Measurements from ENCODE around the gene SEC61G. TPM values are rescaled to one million over a fixed set of nuclear protein-coding genes. Genes with fewer than 3 reads are reported as not detected.

The SEC61G gene
- total RNA-seq, 2 experiments from 2014 or later, result 171 to 181 TPM

GRCh38 chr7:54773472-54774399, 14.7 kb upstream of the SEC61G start:
- ChIA-PET CTCF (interaction anchor here (0.7 to 2.3 kb wide), 9 partner anchors 10 to 496 kb away, joined by 3 to 24 read pairs (median 4); no protein-coding TSS in a partner anchor), POLR2A (no interaction called here)

GRCh38 chr7:54769203-54769602, 10.2 kb upstream of the SEC61G start:
- POLR2A ChIA-PET, result no interaction called here
- CTCF ChIA-PET, result no interaction called here

GRCh38 chr7:54764861-54765260, 5.8 kb upstream of the SEC61G start:
- POLR2A ChIA-PET, result no interaction called here
- CTCF ChIA-PET, result interaction anchor here (0.9 to 1.4 kb wide), 2 partner anchors 9 to 500 kb away, joined by 3 read pairs; no protein-coding TSS in a partner anchor

- CTCF ChIA-PET, result no interaction called here
Observed at GRCh38 chr7:54757711-54758110, 1.3 kb downstream of the SEC61G start.

GRCh38 chr7:54749200-54749599, 9.8 kb downstream of the SEC61G start:
- ChIA-PET POLR2A (interaction anchor here (2.2 kb wide), 1 partner anchor 10 kb away, joined by 6 read pairs; the partner anchor contains the start of gene SEC61G), CTCF (no interaction called here)

More at GRCh38 chr7:54757711-54758110, 1.3 kb downstream of the SEC61G start:
- POLR2A ChIA-PET, result no interaction called here

- POLR2A ChIA-PET, result no interaction called here
Observed at GRCh38 chr7:54747234-54747633, 11.8 kb downstream of the SEC61G start.

GRCh38 chr7:54743580-54743979, 15.4 kb downstream of the SEC61G start:
- POLR2A ChIA-PET, result no interaction called here
- CTCF ChIA-PET, result interaction anchor here (0.7 kb wide), 1 partner anchor 620 kb away, joined by 3 read pairs; no protein-coding TSS in a partner anchor

More at GRCh38 chr7:54747234-54747633, 11.8 kb downstream of the SEC61G start:
- CTCF ChIA-PET, result interaction anchor here (1.1 kb wide), 1 partner anchor 12 kb away, joined by 3 read pairs; the partner anchor contains the start of gene SEC61G

- ChIA-PET POLR2A (no interaction called here), CTCF (no interaction called here)
Observed at GRCh38 chr7:54738737-54739136, 20.3 kb downstream of the SEC61G start.

GRCh38 chr7:54729107-54729506, 29.9 kb downstream of the SEC61G start:
- ChIA-PET CTCF (no interaction called here), POLR2A (no interaction called here)

- CTCF ChIA-PET, result no interaction called here
Observed at GRCh38 chr7:54728411-54728810, 30.6 kb downstream of the SEC61G start.

GRCh38 chr7:54725255-54725654, 33.8 kb downstream of the SEC61G start:
- ChIA-PET CTCF (interaction anchor here (0.7 kb wide), 1 partner anchor 160 kb away, joined by 3 read pairs; no protein-coding TSS in a partner anchor), POLR2A (no interaction called here)

More at GRCh38 chr7:54728411-54728810, 30.6 kb downstream of the SEC61G start:
- POLR2A ChIA-PET, result no interaction called here

- ChIA-PET CTCF (no interaction called here), POLR2A (no interaction called here)
Observed at GRCh38 chr7:54722502-54722901, 36.5 kb downstream of the SEC61G start.

- ChIA-PET CTCF (no interaction called here), POLR2A (no interaction called here)
Observed at GRCh38 chr7:54722026-54722425, 37.0 kb downstream of the SEC61G start.

- CTCF ChIA-PET, result no interaction called here
Observed at GRCh38 chr7:54719974-54720373, 39.0 kb downstream of the SEC61G start.

GRCh38 chr7:54719425-54719824, 39.6 kb downstream of the SEC61G start:
- POLR2A ChIA-PET, result no interaction called here
- CTCF ChIA-PET, result no interaction called here

More at GRCh38 chr7:54719974-54720373, 39.0 kb downstream of the SEC61G start:
- POLR2A ChIA-PET, result no interaction called here

GRCh38 chr7:54712820-54713219, 46.2 kb downstream of the SEC61G start:
- POLR2A ChIA-PET, result no interaction called here
- CTCF ChIA-PET, result no interaction called here

- CTCF ChIA-PET, result no interaction called here
- POLR2A ChIA-PET, result no interaction called here
Observed at GRCh38 chr7:54711900-54712595, 47.0 kb downstream of the SEC61G start.

GRCh38 chr7:54709283-54709682, 49.7 kb downstream of the SEC61G start:
- ChIA-PET CTCF (no interaction called here), POLR2A (no interaction called here)

- CTCF ChIA-PET, result no interaction called here
- POLR2A ChIA-PET, result no interaction called here
Observed at GRCh38 chr7:54705436-54705835, 53.6 kb downstream of the SEC61G start.

GRCh38 chr7:54704851-54705250, 54.2 kb downstream of the SEC61G start:
- ChIA-PET CTCF (no interaction called here), POLR2A (no interaction called here)
